Urothelium cell line (cell line): ENCODE measurements around the gene WNK4.
A peak's percentile ranks its signal among the peaks of the same experiment; 100 is the strongest.
"Not testable (repeated sequence)": the region's sequence is repeated elsewhere in the genome, so short reads cannot be mapped to it uniquely, and the experiment has no call there.

Experiments
- DNase-seq: peaks from one replicate; pipeline ENCODE4 v3.0.0; 2011; ENCODE audit warnings: low spot score, mixed read lengths
- FAIRE-seq: peaks from 2 replicates; lab custom pipeline; 2011; peaks lifted over from hg19 to GRCh38; lab: Jason Lieb, UNC

Gene WNK4

DNA sequence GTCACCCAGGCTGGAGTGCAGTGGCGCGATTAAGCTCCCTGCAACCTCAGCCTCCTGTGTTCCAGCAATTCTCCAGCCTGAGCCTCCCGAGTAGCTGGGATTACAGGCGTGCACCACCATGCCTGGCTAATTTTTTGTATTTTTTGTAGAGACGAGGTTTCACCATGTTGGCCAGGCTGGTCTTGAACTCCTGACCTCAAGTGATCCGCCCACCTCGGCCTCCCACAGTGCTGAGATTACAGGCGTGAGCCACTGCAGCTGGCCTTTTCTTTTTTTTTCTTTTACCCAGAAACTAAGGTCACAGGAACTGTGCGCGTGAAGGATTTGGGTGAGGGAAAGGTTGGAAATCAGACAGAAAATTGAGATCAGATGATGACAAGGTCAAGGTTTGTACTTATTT is 10.4 kb upstream of the WNK4 start:
- not testable (repeated sequence) for FAIRE-seq, DNase-seq

DNA sequence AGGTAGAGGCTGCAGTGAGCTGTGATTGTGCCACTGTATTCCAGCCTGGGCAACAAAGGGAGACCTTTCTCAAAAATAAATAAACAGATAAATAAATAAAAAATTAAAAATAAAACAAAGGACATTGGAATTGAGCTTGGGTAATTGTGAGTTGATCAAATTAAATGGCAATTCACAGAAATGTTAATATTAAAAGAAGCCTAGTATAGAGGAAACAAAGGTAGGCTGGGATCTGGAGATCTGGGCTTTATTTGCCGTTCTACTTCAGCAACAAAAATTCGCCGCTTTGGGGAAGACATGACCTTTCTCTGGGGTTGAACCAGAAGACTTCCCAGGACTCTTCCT is 7.5 kb upstream of the WNK4 start:
- FAIRE-seq, result no peak
- DNase-seq, result no peak

DNA sequence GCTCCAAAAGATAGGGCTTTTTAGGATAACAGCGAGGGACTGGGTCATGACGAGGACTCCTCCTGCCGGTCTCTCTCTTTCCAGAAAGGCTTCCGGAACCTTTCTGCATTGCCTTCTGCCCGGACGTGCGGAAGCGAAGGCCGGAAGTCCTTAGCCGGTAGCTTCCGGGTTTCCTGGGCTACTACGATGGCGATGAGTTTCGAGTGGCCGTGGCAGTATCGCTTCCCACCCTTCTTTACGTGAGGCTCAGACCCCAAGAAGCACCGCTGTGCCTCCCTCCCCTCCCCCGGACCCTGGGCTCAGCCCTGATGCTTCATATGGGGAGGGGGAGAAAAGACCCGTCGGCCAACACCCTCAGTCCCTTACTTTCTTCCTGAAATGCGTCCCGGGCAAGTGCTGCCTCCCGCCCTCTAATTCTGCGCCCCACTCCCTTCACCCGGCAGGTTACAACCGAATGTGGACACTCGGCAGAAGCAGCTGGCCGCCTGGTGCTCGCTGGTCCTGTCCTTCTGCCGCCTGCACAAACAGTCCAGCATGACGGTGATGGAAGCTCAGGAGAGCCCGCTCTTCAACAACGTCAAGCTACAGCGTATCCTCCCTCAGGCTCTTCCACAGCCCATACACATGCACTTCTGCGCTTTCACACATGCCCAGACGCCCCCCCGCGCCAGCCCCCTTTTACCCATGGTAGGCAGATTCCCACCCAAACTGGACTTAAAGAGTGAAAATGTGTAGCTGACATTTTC is 6.9 kb upstream of the WNK4 start, which contains the start of gene VPS25:
TSS of gene VPS25 (plus strand) at position 160 of the 746 bp plus-strand sequence. CDS start at position 187, 27 bp downstream.
- no peak for FAIRE-seq
- DNase-seq, result peak; percentile 90

DNA sequence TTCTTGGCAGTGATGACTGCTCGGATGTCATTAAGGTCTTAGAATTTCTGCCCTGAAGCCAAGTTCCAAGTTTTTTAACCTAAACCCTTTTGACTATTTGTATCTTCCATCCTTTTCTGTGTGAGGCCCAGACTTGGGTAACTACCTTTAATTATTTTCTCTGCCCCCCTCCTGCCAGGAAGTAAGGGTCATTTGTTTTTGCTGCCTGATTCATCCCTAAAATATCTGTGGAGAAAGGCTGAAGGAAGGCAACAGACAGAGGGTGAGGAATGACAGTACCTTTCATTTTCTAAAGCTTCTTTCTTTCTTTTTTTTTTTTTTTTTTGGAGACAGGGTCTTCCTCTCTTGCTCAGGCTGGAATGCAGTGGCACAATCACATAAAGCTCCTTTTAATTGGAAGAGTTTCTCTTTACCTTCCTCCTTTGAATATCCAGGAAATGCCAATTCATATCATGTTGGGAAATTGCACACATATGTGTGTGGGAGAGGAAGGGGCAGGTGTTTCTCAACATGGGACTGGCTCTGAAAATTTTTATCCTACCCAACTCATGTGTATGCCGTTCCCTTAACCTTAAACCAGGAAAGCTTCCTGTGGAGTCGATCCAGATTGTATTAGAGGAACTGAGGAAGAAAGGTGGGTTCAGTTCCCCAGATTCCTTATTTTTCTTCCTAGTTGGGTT is 6.2 kb upstream of the WNK4 start:
- FAIRE-seq (no peak), DNase-seq (no peak)

DNA sequence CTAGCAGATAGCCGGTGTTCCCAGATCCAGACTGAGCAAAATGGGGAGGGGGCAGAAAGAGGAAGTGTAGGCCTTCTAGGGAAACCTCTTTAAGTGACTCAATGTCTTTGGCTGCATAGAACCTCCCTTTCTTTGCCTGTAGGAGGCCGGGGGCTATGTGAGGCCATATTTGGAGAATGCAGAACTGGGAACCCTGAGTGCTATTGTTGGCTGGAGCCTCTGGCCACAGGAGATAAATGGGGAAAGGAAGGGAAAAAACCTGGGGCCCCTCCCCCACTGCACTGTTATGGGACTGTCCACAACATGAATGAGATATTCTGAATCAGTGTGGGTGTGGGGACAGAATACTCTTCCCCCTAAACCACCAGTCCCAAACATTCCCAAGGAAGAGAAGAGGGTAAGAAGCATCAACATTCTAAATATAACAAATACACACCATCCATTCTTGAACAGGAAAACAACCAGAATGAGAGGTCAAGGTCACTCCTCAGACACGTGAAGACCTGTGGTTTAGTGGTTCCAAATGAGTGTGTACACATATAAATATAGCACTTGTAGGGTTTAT is 4.8 kb upstream of the WNK4 start:
- DNase-seq (no peak), FAIRE-seq (no peak)

DNA sequence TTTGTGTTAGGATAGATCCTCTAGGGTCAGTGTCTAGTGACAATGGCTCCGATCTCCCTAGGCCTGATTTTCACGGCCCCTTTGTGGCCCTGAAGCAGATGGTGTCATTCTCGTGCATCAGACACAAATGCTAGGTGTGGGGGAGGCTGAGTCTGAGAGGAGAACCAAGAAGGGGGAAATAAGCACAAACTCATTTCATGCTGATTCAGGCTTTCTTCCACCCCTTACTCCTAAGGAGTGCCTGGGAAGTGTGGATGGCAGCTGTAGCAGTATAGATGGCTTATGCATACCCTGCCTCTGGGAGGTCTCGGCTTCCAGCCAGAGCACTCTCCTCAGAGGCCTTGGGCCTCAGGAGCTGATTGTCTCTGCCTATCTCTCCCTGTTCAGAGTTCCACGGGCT is 1.8 kb upstream of the WNK4 start:
- FAIRE-seq (no peak), DNase-seq (no peak)

DNA sequence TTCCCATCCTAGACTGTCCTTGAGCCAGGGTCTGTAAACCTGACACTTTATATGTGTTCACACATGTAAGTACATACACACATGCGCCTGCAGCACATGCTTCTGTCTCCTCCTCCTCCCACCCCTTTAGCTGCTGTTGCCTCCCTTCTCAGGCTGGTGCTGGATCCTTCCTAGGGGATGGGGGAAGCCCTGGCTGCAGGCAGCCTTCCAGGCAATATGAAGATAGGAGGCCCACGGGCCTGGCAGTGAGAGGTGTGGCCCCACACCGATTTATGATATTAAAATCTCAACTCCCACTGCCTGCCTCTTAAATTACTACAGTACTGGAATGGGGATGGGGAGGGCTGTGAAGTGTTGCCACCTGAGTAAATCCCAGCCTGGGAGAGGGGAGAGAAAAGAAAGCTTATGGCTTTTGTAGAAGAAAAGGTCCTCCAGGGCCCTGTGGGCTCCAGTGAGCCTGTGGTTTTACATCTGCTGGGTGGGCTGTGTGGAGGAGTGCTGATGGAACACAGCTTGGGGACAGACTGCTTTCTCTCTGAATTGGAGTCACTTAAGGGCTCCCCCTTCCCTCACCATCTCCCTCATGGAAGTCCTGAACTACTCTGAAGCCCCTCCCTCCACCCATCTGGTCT is 990 bp upstream of the WNK4 start:
- no peak for FAIRE-seq
- no peak for DNase-seq

DNA sequence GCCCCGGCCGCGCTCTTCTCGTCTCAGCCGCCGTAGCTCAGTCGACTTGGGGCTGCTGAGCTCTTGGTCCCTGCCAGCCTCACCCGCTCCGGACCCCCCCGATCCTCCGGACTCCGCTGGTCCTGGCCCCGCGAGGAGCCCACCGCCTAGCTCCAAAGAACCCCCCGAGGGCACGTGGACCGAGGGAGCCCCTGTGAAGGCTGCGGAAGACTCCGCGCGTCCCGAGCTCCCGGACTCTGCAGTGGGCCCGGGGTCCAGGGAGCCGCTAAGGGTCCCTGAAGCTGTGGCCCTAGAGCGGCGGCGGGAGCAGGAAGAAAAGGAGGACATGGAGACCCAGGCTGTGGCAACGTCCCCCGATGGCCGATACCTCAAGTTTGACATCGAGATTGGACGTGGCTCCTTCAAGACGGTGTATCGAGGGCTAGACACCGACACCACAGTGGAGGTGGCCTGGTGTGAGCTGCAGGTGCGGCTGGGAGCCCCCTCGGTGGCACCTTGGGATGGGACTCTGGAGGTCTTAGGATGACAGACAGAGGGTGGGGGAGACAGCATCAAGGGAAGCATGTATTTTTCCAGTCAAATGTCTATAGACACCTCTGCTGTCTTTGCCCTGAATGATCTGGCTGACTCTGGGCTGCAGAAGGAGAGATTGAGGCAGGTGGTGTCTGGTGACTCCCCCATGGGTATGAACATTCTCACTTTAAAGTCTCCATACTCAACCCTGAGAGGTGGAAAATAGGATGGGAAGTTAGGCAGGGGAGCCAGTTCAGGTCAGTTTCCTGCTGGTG is 635 bp downstream of the WNK4 start:
- DNase-seq, result no peak
- no peak for FAIRE-seq

DNA sequence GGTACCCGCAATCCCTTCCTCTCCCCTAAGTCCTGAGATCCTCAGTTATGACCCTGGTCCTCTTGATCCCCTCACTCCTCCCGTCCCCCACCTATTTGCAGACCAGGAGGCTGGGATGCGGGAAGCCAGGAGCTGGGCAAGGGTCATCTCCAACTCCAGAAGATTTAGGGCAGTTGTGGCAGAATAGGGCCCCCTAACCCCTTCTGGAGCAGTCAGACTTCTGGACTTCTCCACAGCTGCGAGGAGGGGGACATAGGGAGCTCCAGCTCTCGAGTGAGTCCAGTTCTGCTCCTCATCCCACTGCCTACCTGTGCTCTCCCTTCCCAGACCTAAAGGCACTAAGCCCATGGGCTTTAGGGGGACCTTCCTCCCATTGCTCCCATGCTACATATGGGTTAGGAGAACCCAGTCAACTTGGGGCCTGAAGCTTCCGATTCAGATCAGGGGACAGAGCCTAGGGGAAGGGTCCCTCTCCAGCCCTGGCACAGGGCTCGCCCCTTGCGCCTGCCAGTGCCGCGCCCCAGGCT is 1.3 kb downstream of the WNK4 start:
- FAIRE-seq (no peak), DNase-seq (no peak)

DNA sequence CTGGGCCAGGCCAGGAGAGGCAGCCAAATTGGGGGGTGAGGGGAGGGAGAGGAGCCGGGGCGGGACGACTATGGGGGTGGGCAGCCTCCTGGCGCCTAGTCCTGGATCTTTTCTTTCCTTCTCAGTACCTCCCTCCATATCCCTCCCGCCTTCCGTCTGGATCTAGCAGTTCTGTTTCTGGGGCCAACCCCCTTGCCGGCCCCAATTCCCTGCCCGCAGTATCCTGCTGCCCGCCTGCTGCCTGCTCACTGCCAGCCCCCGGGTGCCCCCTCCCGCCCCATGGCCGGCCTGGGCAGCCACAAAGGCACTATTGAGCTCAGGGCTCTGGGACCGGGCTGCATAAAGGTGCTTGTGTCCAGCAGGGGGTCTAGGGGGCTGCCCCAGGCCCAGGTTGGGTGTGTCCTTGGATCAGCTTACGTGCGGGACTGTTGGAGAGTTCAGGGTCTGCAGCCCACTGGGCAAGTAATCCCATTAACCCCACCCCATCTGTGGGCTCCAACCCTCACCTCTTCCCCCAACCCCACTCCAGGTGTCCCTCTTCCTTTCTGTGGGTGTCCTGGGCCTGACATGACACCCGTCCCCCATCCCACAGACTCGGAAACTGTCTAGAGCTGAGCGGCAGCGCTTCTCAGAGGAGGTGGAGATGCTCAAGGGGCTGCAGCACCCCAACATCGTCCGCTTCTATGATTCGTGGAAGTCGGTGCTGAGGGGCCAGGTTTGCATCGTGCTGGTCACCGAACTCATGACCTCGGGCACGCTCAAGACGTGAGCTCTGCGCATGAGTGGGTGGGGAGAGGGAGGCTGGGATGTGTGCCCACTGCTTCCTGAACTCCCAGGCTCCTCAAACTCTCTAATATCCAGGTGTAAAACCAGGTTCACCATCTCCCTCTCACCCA is 2.0 kb downstream of the WNK4 start:
- FAIRE-seq (no peak), DNase-seq (no peak)

DNA sequence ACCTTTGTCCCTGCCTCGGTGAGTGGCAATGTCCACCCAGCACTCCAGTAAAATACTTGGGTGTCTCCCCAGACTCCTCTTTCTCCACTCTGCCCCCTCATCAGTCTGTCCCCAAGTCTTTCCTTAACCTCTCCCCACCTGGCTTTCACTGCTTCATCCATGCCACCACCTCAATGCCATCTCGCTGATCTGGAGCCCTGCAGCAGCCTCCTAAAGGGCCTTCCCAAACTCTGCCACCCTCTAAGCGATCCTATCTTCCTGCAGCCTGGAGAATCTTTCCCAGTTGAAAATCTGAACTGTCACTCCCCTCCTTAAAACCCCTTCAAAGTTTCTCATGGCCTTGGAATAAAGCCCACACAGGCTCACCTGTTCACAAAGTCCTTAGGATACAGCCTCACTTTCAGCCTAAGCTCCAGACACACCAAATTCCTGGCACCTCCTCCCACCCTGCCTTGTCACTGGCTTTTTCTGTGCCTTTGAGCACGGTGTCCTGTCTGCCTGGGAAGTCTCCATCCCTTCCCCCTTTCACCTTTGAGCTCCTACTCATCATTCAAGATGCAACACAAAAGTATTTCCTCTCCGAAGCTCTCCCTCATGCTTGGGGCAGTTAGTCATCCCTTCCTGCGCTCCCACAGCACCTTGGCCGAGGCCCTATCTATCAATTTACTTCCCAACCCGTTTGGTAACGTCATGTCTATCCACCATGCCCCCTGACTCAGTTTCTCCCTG is 2.8 kb downstream of the WNK4 start:
- FAIRE-seq (no peak), DNase-seq (peak; percentile 56)

DNA sequence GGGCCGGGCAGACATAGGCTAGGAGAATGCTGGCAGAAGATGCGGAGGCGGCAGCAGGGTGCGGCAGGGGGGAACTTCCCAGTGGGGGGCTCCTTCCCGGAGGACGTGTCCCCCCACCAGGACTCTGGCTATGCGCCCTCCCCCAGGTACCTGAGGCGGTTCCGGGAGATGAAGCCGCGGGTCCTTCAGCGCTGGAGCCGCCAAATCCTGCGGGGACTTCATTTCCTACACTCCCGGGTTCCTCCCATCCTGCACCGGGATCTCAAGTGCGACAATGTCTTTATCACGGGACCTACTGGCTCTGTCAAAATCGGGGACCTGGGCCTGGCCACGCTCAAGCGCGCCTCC is 3.4 kb downstream of the WNK4 start:
- FAIRE-seq, result no peak
- no peak for DNase-seq

DNA sequence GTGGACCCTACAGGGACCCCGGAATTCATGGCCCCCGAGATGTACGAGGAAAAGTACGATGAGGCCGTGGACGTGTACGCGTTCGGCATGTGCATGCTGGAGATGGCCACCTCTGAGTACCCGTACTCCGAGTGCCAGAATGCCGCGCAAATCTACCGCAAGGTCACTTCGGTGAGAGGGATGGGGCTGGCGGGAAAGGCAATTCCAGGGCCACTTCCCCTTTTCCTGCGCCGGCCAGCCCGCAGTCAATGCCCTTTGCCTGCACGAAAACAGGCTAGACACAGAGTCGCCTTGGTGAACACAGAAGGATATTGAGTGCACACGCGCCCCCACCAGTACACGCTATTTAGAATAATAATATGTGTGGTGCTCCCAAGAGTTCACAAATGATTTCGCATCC is 4.0 kb downstream of the WNK4 start:
- no peak for DNase-seq
- FAIRE-seq, result no peak

DNA sequence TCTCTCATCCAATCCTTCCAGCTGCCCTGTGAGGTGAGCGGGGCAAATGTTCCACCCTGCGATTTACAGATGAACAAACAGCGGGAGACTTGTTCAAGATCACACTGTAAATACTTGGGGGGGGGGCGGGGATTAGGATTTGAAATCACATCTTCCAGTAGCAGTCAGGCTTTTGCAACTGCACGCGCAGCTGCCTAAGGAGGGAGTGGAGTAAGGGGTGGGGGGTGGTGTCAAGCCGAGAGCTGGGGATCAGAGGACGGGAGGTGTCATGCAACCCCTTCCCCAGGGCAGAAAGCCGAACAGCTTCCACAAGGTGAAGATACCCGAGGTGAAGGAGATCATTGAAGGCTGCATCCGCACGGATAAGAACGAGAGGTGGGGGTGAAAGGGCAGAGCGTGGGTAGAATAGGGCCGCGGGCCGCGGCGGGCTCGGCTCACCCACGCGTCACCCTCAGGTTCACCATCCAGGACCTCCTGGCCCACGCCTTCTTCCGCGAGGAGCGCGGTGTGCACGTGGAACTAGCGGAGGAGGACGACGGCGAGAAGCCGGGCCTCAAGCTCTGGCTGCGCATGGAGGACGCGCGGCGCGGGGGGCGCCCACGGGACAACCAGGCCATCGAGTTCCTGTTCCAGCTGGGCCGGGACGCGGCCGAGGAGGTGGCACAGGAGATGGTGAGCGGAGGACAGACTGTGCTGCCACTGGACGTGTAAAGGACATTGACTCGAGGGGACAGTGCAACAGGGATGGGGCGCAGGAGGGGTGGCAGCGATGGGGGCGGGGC is 4.6 kb downstream of the WNK4 start:
- DNase-seq, result no peak
- FAIRE-seq, result no peak

DNA sequence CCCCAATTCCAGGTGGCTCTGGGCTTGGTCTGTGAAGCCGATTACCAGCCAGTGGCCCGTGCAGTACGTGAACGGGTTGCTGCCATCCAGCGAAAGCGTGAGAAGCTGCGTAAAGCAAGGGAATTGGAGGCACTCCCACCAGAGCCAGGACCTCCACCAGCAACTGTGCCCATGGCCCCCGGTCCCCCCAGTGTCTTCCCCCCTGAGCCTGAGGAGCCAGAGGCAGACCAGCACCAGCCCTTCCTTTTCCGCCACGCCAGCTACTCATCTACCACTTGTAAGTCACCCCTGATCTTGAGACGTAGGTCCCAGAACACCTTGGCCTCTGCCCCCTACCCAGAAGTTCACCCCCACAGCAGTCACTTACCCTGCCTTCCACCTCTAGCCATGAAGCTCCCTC is 6.9 kb downstream of the WNK4 start:
- DNase-seq, result no peak
- FAIRE-seq, result no peak

DNA sequence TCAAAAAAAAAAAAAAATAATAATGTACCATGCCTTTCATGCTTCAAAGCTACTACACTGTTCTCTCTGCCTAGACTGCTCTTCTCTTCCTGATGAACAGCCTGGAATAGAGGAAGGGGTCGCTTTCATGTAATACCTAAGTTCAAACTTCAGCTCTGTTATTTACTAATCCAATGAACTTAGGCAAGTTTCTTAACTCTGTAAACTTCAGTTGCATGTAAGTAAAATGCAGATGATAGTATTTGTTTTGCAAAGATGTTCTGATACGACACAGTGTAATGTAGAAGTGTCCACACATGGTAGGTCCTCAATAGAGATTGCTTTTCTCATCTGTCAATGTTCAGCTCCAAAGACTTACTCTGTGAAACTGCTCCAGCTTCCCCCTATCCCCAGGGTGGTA is 11.5 kb downstream of the WNK4 start:
- DNase-seq (no peak), FAIRE-seq (no peak)

DNA sequence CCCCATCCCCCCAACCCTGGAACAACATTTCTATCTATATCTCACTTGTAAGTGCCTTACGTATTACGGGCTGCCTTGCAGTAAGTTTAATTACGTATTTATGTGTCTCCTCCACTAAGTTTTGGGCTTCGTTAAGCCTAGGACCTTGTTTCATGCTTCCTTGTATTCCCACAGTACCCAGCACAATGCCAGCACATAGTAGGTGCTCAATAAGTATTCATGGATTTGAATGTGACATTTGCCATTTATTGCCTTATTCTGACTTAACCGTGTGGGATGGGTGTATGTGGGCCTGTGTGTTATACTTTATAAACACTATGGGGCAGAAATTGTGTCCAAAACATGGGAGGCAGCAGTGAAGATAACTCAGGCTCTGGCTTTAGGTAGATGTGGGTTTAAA is 12.1 kb downstream of the WNK4 start:
- FAIRE-seq (no peak), DNase-seq (no peak)

DNA sequence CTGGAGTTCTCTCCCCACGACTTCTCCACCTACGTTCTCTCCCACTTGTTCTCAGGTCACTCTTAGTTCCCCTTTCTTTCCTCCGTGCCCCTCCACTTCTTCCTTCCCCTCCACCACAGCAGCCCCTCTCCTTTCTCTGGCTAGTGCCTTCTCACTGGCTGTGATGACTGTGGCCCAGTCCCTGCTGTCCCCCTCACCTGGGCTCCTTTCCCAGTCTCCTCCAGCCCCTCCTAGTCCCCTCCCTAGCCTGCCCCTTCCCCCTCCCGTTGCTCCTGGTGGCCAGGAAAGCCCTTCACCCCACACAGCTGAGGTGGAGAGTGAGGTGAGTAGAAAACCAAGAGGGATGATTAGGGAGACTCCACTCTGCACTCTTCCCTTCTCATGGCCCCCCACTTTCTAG is 14.7 kb downstream of the WNK4 start:
- DNase-seq, result no peak
- FAIRE-seq, result no peak

DNA sequence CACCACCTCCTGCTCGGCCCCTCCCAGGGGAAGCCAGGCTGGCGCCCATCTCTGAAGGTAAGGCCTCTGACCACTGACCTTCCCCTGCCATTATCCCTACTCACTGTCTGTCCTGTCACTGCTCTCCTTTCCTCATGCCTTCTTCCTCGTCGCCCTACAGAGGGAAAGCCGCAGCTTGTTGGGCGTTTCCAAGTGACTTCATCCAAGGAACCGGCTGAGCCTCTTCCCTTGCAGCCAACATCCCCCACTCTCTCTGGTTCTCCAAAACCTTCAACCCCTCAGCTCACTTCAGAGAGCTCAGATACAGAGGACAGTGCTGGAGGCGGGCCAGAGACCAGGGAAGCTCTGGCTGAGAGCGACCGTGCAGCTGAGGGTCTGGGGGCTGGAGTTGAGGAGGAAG is 15.1 kb downstream of the WNK4 start:
- FAIRE-seq, result no peak
- no peak for DNase-seq
